ENCODE measurements around the gene CNGB1.

CNGB1 gene

DNA sequence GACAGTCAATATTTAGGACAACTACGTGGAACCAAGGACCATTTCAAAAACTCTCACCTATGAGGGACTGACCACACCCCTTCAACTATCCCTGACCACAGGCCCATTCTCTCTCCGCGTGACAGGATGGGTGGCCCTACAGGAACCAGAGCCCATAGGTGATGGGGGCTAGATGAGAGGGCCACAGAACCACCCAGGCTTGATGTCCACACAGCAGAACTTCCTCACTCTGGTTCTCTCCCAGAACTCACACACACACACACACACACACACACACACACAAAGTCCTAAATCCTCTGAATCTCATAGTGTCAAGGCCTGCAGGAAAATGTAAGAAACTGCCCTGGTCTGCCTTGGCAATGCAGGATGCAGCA lies 28.1 kb upstream of the CNGB1 start:
- intact Hi-C loops (cut with DNase I), result no loop called here
- DNase-seq, result no peak

DNA sequence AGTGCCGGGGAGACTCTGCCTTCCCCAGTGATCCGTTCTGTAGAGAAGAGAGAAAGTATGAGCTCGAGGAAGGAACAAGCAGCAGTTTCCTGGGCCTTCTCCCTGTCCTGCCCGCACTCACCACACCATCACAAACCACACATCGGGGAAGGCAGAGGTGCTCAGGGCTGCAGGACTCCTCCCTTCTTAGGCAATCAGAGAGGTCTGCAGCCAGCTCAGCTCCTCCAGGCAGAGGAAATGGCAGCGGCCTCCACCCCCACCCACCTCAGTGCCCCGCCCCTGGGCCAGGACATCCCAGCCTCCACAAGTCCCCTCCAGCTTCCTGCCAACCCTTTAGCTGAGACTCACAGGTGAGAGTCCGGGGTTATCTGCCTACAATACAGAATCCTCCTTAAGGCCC lies 27.6 kb upstream of the CNGB1 start:
- intact Hi-C loops (cut with DNase I), result no loop called here

DNA sequence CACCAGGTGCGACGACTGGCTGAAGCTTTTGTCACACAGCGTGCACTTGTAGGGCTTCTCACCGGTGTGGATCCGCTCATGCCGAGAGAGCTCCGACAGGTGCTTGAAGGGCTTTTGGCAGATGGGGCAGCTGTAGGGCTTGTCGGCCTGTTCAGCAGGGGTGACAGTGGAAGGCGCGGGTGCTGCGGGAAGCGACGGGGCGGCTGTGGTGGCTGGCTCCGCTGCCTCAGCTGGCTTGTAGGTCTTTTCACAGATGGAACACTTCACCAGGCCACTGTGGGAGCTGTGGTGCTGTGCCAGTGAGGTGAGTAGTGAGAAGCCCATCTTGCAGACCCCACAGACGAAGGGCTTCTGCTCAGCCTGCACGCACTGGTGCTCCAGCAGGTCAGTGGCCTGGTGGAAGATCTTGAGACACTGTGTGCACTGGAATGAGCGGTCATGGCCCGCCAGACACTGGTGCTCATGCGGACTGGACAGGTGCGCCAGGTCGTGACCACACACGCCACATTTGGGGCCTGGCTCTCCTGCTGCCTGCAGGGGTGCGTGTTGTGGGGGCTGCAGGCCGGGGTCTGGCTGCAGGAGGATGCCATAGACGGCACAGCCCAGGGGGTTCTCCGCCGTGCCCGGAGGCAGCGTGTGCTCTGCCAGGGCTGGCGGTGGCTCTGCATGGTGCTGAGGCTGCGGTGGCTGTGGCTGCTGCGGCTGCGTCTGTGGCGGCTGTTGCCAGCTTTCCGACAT lies 26.8 kb upstream of the CNGB1 start:
- intact Hi-C loops (cut with DNase I), result no loop called here
- DNase-seq, result no peak

More for the DNA sequence above, 27.6 kb upstream of the CNGB1 start:
- DNase-seq, result no peak

DNA sequence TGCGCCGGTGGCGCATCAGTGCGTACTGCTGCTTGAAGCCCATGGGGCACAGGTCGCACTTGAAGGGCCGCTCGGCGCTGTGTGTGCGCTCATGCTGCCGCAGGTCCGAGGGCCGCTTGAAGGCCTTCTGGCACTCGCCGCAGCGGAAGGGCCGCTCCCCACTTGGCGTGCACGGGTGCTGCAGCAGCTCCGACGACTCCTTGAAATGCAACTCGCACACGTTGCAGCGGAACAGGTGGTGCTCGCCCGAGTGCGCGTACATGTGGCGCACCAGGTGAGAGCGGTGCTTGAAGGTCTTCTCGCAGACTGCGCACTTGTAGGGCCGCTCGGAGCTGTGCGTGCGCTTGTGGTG lies 26.2 kb upstream of the CNGB1 start:
- DNase-seq, result no peak
- intact Hi-C loops (cut with DNase I), result no loop called here

DNA sequence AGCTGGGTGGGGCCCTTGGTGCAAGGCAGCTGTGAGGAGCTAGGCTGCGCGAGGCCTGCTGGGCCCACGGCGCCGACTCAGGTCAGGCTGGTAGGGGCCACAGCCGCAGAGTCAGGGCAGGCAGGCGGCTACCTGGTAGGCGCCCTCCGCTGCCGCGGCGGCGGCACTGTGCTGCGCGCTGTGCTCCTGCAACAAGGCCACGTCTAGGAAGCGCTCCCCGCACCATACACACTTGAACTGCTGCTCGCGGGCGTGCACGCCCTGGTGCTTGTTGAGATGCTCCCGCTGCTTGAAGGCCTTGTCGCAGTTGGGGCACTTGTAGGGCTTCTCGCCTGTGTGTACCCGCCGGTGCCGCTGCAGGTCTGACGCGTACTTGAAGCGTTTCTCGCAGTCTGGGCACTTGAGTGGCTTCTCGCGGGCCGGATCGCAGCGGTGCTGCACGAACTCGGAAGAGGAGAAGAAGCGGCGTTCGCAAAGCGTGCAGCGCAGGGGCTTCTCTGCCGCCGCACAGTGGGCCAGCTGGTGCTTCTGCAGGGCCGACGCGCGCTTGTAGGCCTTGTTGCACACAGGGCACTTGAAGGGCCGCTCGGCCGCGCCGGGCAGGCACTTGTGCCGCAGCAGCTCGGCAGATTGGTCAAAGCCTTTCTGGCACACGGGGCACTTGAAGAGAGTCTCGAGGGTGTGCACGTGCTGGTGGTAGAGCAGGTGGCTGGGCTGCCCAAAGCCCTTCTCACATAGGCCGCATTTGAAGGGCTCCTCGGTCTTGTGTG lies 25.7 kb upstream of the CNGB1 start:
- no peak for DNase-seq

DNA sequence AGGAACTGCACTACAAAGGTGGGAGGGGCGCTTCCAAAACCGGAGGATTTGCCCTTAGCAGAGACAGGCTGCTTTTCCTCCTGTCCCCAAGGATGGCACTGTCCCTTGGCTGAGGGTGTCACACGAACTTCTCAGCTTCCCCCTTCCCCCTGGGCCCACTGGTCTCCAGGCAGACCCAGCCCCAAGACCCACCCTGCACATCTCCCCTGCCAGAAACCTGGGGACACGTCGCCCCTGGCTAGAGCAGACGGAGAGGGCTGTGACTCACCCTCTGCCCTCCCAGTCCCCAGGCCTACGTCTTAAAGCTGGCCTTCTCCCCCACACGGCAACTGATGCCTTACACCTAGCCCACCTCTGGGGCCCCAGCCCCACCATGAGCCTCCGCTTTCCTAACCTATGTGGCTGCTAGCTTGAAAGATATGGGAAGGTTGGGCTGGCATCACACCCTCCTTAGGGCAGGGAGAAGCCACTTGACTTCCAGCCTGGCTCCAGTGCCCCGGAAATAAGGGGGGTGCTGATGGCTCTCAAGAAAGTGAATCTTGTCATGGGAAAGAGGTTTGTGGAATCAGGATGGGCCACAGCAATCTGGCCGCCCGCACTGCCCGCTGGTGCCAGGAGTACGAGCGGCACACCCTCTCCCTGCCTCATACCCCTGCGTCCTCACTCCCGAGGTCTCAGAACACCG lies 24.9 kb upstream of the CNGB1 start:
- DNase-seq, result no peak
- intact Hi-C loops (cut with DNase I), result no loop called here

More for the DNA sequence above, 25.7 kb upstream of the CNGB1 start:
- intact Hi-C loops (cut with DNase I), result no loop called here

DNA sequence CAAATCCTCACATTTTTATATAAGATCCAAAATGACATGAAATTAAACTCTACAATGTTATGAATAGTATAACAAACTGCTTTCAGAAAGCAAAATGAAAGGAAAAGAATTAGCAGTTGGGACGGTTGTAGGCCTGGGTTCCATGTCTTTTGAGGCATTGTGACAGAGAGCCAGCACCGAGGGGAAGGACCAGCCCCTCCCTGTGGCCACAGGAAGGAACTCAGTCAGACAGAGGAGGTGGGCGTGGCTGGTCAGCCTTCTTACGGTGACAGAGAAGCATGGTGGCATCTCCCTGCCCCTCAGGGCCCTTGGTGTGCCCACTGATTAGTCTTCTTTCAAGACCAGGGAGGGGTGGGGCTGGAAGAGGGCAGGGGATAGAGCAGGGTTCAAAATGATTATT lies 23.9 kb upstream of the CNGB1 start:
- intact Hi-C loops (cut with DNase I), result no loop called here
- peak in 9 of 42 donors; percentile 17 to 54 (median 27) for DNase-seq

DNA sequence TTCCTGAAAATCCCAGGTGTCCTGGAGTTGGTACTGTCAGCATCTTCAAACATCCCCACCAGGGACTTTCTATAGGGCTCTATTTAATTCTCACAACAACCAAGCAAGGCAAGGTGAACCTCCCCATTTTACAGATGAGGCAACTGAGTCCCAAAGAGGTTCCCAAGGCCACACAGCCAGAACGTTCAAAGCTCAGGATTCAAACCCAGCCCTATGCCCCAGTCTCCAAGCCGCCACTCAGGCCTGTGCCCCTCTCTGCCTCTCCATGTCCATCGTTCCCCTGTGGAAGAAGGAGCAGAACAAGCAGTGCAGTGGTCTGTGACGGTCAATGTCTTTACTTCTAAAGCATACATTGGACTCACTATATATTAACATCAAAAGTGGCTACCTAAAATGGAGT lies 23.4 kb upstream of the CNGB1 start:
- DNase-seq, result no peak
- intact Hi-C loops (cut with DNase I), result no loop called here

DNA sequence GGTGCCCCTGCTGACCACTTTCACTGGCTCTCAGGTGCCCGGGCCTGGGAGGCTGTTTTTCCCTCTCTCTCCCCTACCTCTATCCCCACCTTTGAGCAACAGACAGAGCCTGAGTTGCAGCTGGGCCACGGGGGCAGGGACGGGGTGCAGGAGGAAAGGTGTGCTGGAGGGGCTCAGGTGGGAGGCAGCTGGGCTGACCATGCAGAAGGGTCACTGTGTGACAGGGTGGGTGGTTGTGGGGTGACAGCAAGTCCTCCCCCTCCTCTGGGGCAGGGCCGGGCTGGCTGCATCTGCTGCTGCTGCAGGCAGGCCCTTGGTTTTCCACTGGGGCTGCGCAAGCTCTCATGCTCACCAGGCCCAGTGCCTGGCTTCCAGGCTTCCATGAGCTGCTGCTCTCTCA lies 23.0 kb upstream of the CNGB1 start:
- intact Hi-C loops (cut with DNase I), result no loop called here
- DNase-seq, result no peak

DNA sequence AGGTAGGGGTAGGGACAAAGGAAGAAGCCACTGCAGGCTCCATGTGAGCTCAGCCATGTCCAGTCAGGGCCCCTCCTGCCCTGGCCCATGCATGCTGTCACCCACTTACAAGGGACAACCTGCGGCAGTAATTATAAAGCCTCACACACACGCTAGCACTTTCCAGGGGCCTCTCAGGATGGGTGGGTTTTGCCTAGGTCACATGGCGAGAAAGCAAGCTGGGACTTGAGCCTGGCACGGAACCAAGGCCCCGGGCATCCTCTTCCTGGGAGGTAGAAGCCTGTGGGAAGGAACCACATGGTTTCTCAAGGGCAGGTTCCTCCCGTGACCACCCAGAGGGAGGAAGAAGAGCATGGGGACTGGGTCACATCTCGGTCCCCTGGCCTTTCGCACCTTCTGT lies 22.5 kb upstream of the CNGB1 start:
- DNase-seq, result no peak

DNA sequence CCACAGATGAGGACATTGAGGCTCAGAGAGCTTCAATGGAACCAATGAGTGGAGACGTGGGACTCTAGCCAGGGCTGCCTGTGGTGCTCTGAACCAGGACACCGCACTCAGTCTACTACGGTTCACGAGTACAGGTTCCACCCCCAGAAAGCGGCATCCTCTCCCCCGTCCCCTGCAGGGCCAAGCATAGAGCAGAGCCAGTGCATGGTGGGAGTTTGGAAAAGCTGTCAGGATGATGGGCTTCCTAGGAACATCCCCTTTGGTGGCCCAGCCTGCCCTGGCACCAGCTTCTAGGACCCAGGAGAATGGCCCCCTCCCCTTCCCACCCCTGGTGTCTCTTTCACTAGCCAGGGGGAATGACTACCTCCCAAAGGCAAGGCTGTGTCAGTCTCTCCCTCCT lies 21.2 kb upstream of the CNGB1 start:
- intact Hi-C loops (cut with DNase I), result no loop called here
- no peak for DNase-seq

More for the DNA sequence above, 22.5 kb upstream of the CNGB1 start:
- intact Hi-C loops (cut with DNase I), result no loop called here

DNA sequence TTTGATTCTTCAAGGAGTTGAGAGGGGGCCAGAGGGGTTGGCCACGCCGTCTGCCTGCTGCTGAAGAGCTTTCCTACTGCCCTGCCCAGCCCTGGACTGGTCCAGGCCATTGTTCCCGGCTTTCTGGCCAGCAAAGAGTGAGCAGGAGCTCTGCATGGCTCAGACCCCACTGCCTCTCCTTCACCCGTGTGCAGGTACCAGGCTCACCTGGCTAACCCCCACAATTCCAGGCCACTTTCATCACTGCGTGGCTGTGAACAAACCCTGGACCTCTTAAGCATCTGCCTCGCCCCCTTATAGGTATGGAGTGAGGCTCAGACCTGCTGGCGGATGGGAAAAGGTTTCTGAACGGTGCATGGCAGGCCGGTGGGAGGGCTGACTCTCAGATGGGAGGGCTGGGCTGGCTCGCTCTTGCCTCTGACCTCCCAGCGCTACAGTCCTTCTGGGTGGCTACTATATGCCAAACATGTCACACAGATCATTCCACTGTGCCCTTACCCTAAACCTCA lies 20.7 kb upstream of the CNGB1 start:
- intact Hi-C loops (cut with DNase I), result no loop called here
- no peak for DNase-seq

DNA sequence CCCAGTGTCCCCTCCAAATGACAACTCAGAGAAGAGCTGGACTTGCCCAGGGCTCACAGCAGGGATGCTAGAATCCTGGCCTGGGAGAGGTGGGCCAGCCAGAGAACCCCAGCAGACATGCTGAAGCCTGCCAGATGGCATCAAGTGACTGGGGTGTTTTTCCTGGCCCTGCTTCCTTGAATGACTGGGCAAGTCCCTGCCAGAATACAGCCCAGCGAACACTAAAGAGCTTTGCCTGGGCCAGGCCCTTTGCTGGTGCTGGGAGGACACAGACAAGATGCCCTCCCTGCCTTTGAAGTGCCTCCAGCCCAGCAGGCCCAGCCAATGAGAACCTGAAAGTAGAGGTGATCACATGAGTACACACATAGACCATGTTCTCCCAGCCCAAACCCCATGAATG lies 18.0 kb upstream of the CNGB1 start:
- intact Hi-C loops (cut with DNase I), result no loop called here
- DNase-seq, result peak in 16 of 42 donors; percentile 10 to 65 (median 40)

DNA sequence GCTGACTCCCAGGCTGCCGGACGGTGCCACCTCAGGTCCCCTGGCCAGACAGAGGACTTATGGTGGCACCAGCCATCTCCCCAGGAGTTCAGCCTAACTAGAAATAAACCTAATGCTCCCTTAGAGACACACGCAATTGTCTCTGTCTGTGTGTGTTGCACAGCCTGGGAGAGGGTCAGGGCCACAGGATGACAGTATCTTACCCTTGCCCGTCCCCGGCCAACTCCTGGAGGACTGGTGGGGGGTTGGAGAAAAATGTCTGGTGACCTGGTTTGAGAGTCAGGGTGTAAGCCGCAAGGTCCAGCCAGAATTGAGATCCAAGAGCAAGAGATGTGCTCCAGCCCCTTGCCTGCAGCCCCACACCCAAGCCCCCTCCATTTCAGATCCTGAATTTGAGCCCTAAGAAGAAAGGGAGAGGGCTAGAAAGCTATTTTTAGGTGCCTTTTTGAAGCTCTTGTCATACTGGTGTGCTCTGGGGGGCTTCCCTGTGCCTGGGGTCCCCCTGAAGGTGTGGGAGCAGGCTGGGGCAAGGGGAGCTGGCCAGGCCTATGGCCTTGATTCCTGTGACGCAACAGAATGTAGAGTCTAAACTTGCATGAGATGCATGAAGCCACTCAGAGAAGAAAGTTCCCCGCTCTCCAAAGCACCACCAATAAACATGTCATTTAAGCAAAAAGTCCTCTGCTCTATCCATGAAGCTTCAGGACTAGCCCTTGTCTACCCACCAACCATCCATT lies 16.7 kb upstream of the CNGB1 start:
- intact Hi-C loops (cut with DNase I), result no loop called here
- no peak for DNase-seq

DNA sequence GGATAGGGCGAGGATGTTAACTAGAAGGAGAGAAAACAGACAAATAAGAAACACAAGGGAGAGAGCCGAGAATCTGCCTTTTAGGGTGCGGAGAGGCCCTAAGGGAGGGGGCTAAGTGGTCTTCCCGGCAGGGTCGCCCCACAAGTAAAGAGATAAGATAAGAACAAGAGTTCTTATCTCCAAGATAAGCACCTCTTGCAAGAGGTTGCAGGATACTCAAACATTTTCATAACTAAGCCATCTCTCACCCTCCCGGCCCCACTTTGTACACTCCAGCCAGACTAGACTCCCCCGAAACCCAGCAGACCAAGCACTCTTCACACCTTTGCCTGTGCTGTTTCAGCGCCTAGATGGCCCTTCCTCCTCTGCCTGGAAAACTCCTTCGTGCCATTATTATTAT lies 15.3 kb upstream of the CNGB1 start:
- DNase-seq, result no peak
- intact Hi-C loops (cut with DNase I), result no loop called here

DNA sequence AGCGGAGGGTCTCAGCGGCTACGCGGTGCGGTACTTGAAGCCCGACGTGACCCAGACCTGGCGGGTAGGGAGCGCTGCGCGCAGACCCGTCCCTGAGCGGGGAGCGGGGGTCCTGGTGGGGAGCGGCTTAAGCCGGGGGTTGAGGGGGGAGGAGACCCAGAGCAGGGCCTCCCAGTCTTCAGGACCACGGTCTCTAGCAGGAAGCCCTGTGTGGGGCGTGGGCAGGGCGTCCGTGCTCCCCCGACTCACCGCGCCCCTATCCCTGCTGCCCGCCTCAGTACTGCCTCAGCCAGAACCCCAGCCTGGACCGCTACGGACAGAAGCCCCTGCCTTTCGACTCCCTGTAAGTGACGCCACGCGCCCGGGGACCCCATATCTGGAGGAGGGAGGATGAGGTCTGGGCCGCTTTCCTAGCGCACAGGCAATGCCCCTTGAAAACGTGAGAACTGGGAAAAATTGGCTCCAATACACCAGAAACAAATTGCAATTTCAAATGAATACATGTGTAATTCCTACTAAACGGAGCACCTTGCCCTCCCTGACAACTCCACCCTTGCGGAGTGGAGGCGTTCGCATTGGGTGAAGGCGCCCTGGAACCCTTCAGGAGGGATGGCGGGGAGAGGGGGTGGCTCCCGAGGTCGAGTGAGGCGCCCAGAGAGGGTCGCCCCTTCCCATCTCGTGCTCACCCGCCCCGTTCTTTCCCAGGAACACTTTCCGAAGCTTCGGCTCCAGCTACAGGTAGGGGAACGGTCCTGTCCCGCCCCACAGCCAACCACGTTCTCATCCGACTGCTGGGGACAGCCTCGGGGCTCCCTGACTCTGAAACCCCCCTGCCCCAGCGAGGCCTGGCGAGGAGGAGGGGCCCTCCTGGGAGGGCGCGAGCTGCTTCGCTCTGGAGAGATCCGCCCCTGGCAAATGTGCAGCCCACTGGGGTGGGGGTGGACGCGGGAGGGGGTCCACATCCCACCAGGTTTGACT lies 14.6 kb upstream of the CNGB1 start:
- peak in 7 of 42 donors; percentile 22 to 58 (median 43) for DNase-seq
- intact Hi-C loops (cut with DNase I), result no loop called here

DNA sequence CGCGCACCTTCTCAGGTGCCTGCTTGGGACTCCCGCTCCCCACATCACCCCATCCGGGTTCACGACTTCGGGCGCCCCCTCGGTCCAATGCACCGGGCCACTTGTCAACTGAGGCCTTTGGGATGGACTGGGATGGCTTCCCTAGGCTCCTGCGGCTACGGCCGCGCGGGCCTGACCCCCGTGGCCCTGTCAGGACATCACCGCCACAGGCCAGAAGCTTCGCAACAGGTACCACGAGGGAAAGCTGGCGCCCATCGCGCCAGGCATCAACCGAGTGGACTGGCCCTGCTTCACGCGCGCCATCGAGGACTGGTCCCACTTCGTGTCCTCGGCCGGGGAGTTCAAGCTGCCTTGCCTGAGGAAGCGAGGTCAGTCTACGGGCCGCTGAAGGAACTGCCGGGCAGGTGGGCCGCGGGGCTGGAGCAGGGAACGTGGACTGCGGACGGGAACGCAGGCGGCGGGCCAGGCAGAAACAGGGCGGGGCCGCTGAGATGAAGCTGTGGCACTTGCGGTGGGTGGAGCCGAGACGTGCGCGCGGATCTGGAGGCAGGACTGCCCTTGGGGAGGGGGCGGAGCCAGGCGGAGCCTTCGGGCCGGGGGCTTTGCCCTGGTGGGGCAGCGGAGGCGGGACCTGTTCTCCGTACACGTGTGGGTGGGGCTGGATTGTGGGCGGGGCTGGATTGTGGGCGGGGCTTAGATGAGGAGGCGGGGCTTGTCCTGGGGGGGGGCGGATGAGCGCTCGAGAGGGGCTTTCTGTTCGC lies 13.7 kb upstream of the CNGB1 start:
- intact Hi-C loops (cut with DNase I), result no loop called here
- peak in 40 of 42 donors; percentile 37 to 75 (median 58) for DNase-seq

DNA sequence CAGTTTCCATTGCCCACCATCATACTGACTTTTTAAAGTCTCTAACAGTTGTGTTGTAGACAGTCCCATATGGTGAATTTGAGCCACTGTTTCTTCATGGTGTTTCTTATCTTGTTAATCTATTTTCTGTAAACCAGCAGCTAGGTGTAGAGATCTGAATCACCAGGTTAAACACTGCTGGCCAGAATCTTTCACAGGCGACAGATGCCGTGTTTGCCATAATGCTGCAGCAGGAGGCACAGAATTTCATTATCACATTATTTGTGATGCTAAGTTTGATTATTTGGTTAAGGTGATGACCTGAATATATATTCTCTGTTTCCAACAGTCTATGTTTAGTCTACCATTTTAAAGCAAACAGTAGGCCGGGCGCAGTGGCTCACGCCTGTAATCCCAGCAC lies 11.5 kb upstream of the CNGB1 start:
- intact Hi-C loops (cut with DNase I), result no loop called here
- DNase-seq, result no peak

Data from head of caudate nucleus (tissue), 42 donors.